ENCODE measurements around the gene CDH13.

The CDH13 gene

GRCh38 chr16:82753821-82754220 is 127.1 kb downstream of the CDH13 start:
- Histone ChIP-seq H4K20me1 (ENCODE audit: insufficient read depth, low read length) (no peaks in the 10 kb centered on the region), H3K4me3 (ENCODE audit: low read length) (no peak overlapping the region), H3K9me3 (replicated peaks; ENCODE audit: insufficient read depth, low read length) (no peaks in the 10 kb centered on the region), H3K27me3 (replicated peaks; ENCODE audit: insufficient read depth, low read length) (no peaks in the 10 kb centered on the region), H3F3A (ENCODE audit: insufficient read depth, low read length) (no peaks in the 10 kb centered on the region), H3K36me3 (replicated peaks; ENCODE audit: insufficient read depth, low read length) (no peaks in the 10 kb centered on the region), H3K4me2 (ENCODE audit: low read depth, low read length) (no peak overlapping the region), H3K27ac (ENCODE audit: low read length) (no peak overlapping the region), H2AFZ (ENCODE audit: low read length) (no peak overlapping the region), H3K4me1 (ENCODE audit: low read length) (no peaks in the 10 kb centered on the region), H3K79me2 (ENCODE audit: low read length) (no peaks in the 10 kb centered on the region), H3K9ac (ENCODE audit: low read length) (no peak overlapping the region), H3K9me2 (replicated peaks; ENCODE audit: insufficient read depth, low read length) (no peaks in the 10 kb centered on the region)
- TF ChIP-seq EZH2phosphoT487 (IDR thresholded peaks at IDR 0.05; ENCODE audit: low read length): no peak
- no peak for DNase-seq

DNA sequence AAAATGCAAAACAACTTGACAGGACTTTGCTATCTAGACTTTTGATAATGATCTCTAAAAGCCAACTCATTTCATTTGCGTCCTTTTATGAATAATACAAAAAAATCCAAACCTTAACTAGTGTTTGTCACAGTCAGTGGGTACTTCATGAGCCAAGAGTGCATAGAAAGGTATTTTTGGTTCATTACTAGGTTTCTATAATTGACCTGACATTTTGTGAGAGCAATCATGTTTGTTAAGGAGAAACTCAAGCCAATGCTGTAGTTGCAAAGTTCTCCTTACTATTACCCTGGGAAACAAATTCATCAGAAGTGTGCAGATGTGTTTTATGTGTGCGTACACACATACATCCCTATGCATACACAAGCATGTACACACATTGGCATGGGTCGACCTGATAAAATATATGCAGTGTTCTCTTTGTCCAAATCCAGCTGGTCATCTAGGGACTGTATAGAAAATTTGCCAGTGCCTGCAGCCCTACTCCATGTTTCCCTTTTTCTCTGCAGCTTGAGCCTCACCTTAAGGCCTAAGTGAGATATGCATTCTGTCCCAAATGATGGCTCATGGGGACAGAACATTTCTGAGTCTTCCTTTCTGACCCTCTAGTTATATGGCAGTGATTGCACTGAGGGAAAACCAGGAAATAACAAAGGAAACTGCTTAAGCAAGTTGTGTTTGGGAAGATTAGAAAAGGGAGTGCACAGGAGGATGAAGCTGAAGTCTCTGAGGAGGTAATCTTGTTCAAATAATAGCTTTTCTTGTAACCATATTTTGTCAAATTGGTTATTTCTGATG is 128.1 kb downstream of the CDH13 start:
- H3K36me3 ChIP-seq (replicated peaks; ENCODE audit: insufficient read depth, low read length): no peaks in the 10 kb centered on the region
- H2AFZ ChIP-seq (ENCODE audit: low read length): no peak overlapping the region
- H3K4me1 ChIP-seq (ENCODE audit: low read length): no peaks in the 10 kb centered on the region
- no peaks in the 10 kb centered on the region for H3K79me2 ChIP-seq (ENCODE audit: low read length)
- no peaks in the 10 kb centered on the region for H3K27me3 ChIP-seq (replicated peaks; ENCODE audit: insufficient read depth, low read length)
- TF ChIP-seq CTCF (IDR thresholded peaks at IDR 0.05; ENCODE audit: low read length): no peak
- no peak for TF ChIP-seq EZH2phosphoT487 (IDR thresholded peaks at IDR 0.05; ENCODE audit: low read length)
- TF ChIP-seq EZH2 (optimal IDR thresholded peaks at IDR 0.05; ENCODE audit: low read depth, low read length): no peak
- no peaks in the 10 kb centered on the region for H4K20me1 ChIP-seq (ENCODE audit: insufficient read depth, low read length)
- H3F3A ChIP-seq (ENCODE audit: insufficient read depth, low read length): no peaks in the 10 kb centered on the region
- H3K27ac ChIP-seq (ENCODE audit: low read length): no peak overlapping the region
- DNase-seq: no peak
- no peak overlapping the region for H3K9ac ChIP-seq (ENCODE audit: low read length)
- no peak overlapping the region for H3K4me2 ChIP-seq (ENCODE audit: low read depth, low read length)
- H3K9me3 ChIP-seq (replicated peaks; ENCODE audit: insufficient read depth, low read length): no peaks in the 10 kb centered on the region
- H3K9me2 ChIP-seq (replicated peaks; ENCODE audit: insufficient read depth, low read length): no peaks in the 10 kb centered on the region
- no peak overlapping the region for H3K4me3 ChIP-seq (ENCODE audit: low read length)

- no peak overlapping the region for H3K27ac ChIP-seq (ENCODE audit: low read length)
- no peak overlapping the region for H2AFZ ChIP-seq (ENCODE audit: low read length)
- no peaks in the 10 kb centered on the region for H3K27me3 ChIP-seq (replicated peaks; ENCODE audit: insufficient read depth, low read length)
- H3K4me2 ChIP-seq (ENCODE audit: low read depth, low read length): no peak overlapping the region
- no peaks in the 10 kb centered on the region for H3K9me3 ChIP-seq (replicated peaks; ENCODE audit: insufficient read depth, low read length)
- H3K79me2 ChIP-seq (ENCODE audit: low read length): no peaks in the 10 kb centered on the region
- TF ChIP-seq EZH2 (optimal IDR thresholded peaks at IDR 0.05; ENCODE audit: low read depth, low read length) (no peak), CTCF (IDR thresholded peaks at IDR 0.05; ENCODE audit: low read length) (no peak), EZH2phosphoT487 (IDR thresholded peaks at IDR 0.05; ENCODE audit: low read length) (no peak)
- H3K9ac ChIP-seq (ENCODE audit: low read length): no peak overlapping the region
- no peaks in the 10 kb centered on the region for H3F3A ChIP-seq (ENCODE audit: insufficient read depth, low read length)
- no peaks in the 10 kb centered on the region for H4K20me1 ChIP-seq (ENCODE audit: insufficient read depth, low read length)
- H3K4me3 ChIP-seq (ENCODE audit: low read length): no peak overlapping the region
- H3K9me2 ChIP-seq (replicated peaks; ENCODE audit: insufficient read depth, low read length): no peaks in the 10 kb centered on the region
- no peaks in the 10 kb centered on the region for H3K36me3 ChIP-seq (replicated peaks; ENCODE audit: insufficient read depth, low read length)
- DNase-seq: no peak
- H3K4me1 ChIP-seq (ENCODE audit: low read length): no peaks in the 10 kb centered on the region
Observed at GRCh38 chr16:82755570-82756282, 129.0 kb downstream of the CDH13 start.

- H3K9ac ChIP-seq (ENCODE audit: low read length): no peak overlapping the region
- no peak overlapping the region for H3K4me2 ChIP-seq (ENCODE audit: low read depth, low read length)
- H3K4me3 ChIP-seq (ENCODE audit: low read length): no peak overlapping the region
- H3K27me3 ChIP-seq (replicated peaks; ENCODE audit: insufficient read depth, low read length): no peaks in the 10 kb centered on the region
- TF ChIP-seq CTCF (IDR thresholded peaks at IDR 0.05; ENCODE audit: low read length): no peak
- no peaks in the 10 kb centered on the region for H3K36me3 ChIP-seq (replicated peaks; ENCODE audit: insufficient read depth, low read length)
- no peaks in the 10 kb centered on the region for H3K79me2 ChIP-seq (ENCODE audit: low read length)
- H3K4me1 ChIP-seq (ENCODE audit: low read length): no peaks in the 10 kb centered on the region
- no peaks in the 10 kb centered on the region for H4K20me1 ChIP-seq (ENCODE audit: insufficient read depth, low read length)
- H3K9me2 ChIP-seq (replicated peaks; ENCODE audit: insufficient read depth, low read length): no peaks in the 10 kb centered on the region
- H3K9me3 ChIP-seq (replicated peaks; ENCODE audit: insufficient read depth, low read length): no peaks in the 10 kb centered on the region
- H3F3A ChIP-seq (ENCODE audit: insufficient read depth, low read length): no peaks in the 10 kb centered on the region
- H3K27ac ChIP-seq (ENCODE audit: low read length): no peak overlapping the region
- H2AFZ ChIP-seq (ENCODE audit: low read length): no peak overlapping the region
- DNase-seq: no peak
Observed at GRCh38 chr16:82756283-82756599, 129.5 kb downstream of the CDH13 start.
